Measurements from ENCODE around the gene ACTN1. TPM values are rescaled to one million over a fixed set of nuclear protein-coding genes. Genes with fewer than 3 reads are reported as not detected.

The ACTN1 gene
- polyA plus RNA-seq, 3 donors, result 41.4 to 75.0 (median 69.4) TPM

DNA sequence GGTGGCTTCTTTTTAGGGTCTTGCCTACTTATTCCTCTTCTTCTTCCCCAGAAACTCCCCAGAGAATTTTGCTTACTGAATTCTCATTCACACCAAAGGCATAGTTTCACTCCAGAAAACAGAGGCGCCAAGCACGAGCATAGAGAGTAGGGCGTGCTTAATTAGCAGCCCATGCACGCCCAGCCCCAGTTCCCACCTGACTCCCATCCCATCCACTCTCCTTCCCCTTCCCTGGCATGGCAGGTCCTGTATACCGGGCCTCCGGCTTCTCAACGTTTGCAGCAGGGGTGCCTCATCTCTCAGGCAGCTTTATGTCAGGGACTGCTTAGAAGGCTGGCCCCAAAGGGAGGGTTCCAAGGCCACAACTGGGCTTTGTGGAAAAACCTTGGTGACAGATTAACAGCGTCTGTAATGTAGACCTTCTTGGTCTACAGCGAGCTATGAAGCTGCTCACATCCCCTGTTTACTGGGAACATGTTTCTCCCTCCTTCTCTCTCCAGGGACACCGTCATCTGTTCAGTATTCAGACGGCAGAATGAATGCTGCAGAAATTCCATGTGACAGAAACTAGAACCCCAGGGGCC lies 62.7 kb downstream of the ACTN1 start:
- Mint-ChIP-seq H3K36me3 (peaks cover 65 to 74% of the 10 kb centered on the region in 2 donors), H3K4me1 (peaks cover 34% of the 10 kb centered on the region), H3K27ac (peak overlapping the region in 3 of 7 donors; percentile 6 to 69 (median 16))

DNA sequence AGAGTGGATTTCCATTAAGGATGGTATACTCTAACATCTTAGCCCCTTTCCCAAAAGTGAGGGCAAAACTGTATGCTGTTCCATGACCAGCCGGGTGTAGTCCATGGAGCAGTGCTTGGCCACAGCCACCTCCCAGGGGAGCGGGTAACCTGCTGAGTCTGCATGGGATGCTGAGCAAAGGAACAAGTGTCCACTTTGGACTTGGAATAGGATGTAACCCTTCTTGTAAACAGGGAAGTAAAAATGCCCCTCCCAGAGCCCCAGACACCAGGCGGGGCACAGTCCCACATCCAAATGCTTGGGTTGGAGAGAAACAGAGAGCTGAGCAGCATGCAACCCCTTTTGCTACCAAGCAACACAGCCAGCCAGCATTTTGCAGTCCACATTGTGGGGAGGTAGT lies 65.6 kb downstream of the ACTN1 start:
- Histone ChIP-seq H3K27ac (ENCODE audit: low read depth in 1 of 2, low read length in 2 of 2) (peak overlapping the region; percentile 2 to 28), H3K9ac (ENCODE audit: insufficient read depth, low read length, poor library complexity, severe bottlenecking) (no peak overlapping the region), H4K20me1 (ENCODE audit: insufficient read depth, low read length) (peaks cover 5% of the 10 kb centered on the region), H3K4me3 (replicated peaks in 1 of 3; ENCODE audit: low read depth in 2 of 3, low read length in 3 of 3) (no peak overlapping the region), H3K36me3 (replicated peaks in 1 of 2; ENCODE audit: control insufficient read depth in 1 of 2, insufficient read depth in 2 of 2, low read length in 2 of 2) (peaks cover 48 to 58% of the 10 kb centered on the region in 2 donors), H3K4me1 (ENCODE audit: control insufficient read depth in 1 of 2, insufficient read depth in 2 of 2, low read length in 2 of 2) (peaks cover 13 to 16% of the 10 kb centered on the region in 2 donors), H3K79me2 (ENCODE audit: insufficient read depth, low read length) (peaks cover 51% of the 10 kb centered on the region), H3K4me2 (replicated peaks; ENCODE audit: extremely low read depth, low read length, poor library complexity, severe bottlenecking) (no peak overlapping the region), H2AFZ (ENCODE audit: insufficient read depth, low read depth, low read length, poor library complexity, severe bottlenecking) (no peak overlapping the region), H3K9me3 (replicated peaks in 1 of 2; ENCODE audit: control insufficient read depth in 1 of 2, insufficient read depth in 1 of 2, low read length in 2 of 2) (peaks cover 0 to 5% of the 10 kb centered on the region in 2 donors), H3K27me3 (ENCODE audit: control insufficient read depth in 2 of 2, insufficient read depth in 2 of 2, low read length in 2 of 2) (no peaks in the 10 kb centered on the region)
- Mint-ChIP-seq H3K27ac (peak overlapping the region in 2 of 7 donors; percentile 45 to 68), H3K4me1 (peaks cover 21% of the 10 kb centered on the region), H3K27me3 (ENCODE audit: low read depth in 3 of 3) (no peaks in the 10 kb centered on the region), H3K36me3 (peaks cover 68 to 81% of the 10 kb centered on the region in 2 donors), H3K9me3 (peaks cover 0 to 7% (median 1%) of the 10 kb centered on the region in 7 donors), H3K4me3 (no peak overlapping the region)
- TF ChIP-seq, protein P1, sequence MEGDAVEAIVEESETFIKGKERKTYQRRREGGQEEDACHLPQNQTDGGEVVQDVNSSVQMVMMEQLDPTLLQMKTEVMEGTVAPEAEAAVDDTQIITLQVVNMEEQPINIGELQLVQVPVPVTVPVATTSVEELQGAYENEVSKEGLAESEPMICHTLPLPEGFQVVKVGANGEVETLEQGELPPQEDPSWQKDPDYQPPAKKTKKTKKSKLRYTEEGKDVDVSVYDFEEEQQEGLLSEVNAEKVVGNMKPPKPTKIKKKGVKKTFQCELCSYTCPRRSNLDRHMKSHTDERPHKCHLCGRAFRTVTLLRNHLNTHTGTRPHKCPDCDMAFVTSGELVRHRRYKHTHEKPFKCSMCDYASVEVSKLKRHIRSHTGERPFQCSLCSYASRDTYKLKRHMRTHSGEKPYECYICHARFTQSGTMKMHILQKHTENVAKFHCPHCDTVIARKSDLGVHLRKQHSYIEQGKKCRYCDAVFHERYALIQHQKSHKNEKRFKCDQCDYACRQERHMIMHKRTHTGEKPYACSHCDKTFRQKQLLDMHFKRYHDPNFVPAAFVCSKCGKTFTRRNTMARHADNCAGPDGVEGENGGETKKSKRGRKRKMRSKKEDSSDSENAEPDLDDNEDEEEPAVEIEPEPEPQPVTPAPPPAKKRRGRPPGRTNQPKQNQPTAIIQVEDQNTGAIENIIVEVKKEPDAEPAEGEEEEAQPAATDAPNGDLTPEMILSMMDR (IDR thresholded peaks at IDR 0.05), result no peak
- intact Hi-C loops (cut with micrococcal nuclease), result loop anchor here (2.0 to 5.0 kb wide), 5 partner anchors 34 to 194 kb away; no protein-coding TSS in a partner anchor
- WGBS (ENCODE audit: insufficient coverage), result 20% methylated on average over 1 of the region's 3 CpGs
- peak in 1 of 3 donors; percentile 11 for DNase-seq

More for the DNA sequence above, 62.7 kb downstream of the ACTN1 start:
- 98% methylated on average over 11 of the region's 11 CpGs for WGBS (ENCODE audit: insufficient coverage)
- no peak overlapping the region for H3K27ac ChIP-seq (ENCODE audit: low read depth in 1 of 2, low read length in 2 of 2)
- H3K9me3 ChIP-seq (replicated peaks in 1 of 2; ENCODE audit: control insufficient read depth in 1 of 2, insufficient read depth in 1 of 2, low read length in 2 of 2), result peaks cover 0 to 5% of the 10 kb centered on the region in 2 donors
- H3K27me3 ChIP-seq (ENCODE audit: control insufficient read depth in 2 of 2, insufficient read depth in 2 of 2, low read length in 2 of 2), result no peaks in the 10 kb centered on the region
- peaks cover 19 to 27% of the 10 kb centered on the region in 2 donors for H3K4me1 ChIP-seq (ENCODE audit: control insufficient read depth in 1 of 2, insufficient read depth in 2 of 2, low read length in 2 of 2)
- H3K79me2 ChIP-seq (ENCODE audit: insufficient read depth, low read length), result peaks cover 69% of the 10 kb centered on the region
- no peak overlapping the region for H3K4me2 ChIP-seq (replicated peaks; ENCODE audit: extremely low read depth, low read length, poor library complexity, severe bottlenecking)
- no peaks in the 10 kb centered on the region for H4K20me1 ChIP-seq (ENCODE audit: insufficient read depth, low read length)
- no peak overlapping the region for H3K4me3 ChIP-seq (replicated peaks in 1 of 3; ENCODE audit: low read depth in 2 of 3, low read length in 3 of 3)
- H3K36me3 ChIP-seq (replicated peaks in 1 of 2; ENCODE audit: control insufficient read depth in 1 of 2, insufficient read depth in 2 of 2, low read length in 2 of 2), result peaks cover 39 to 57% of the 10 kb centered on the region in 2 donors
- no peak for DNase-seq
- intact Hi-C loops (cut with micrococcal nuclease), result no loop called here
- no peak overlapping the region for H2AFZ ChIP-seq (ENCODE audit: insufficient read depth, low read depth, low read length, poor library complexity, severe bottlenecking)
- Mint-ChIP-seq H3K9me3 (peaks cover 0 to 7% (median 1%) of the 10 kb centered on the region in 7 donors), H3K27me3 (ENCODE audit: low read depth in 3 of 3) (no peaks in the 10 kb centered on the region), H3K4me3 (no peak overlapping the region)
- no peak overlapping the region for H3K9ac ChIP-seq (ENCODE audit: insufficient read depth, low read length, poor library complexity, severe bottlenecking)
- TF ChIP-seq, protein P1 (IDR thresholded peaks at IDR 0.05), result no peak

All from CD14-positive monocyte (primary cell).